SH-SY5Y (cell line): ENCODE data around the gene GEN1.

ENCODE experiments used
- GATA2 ChIP-seq: IDR thresholded peaks from 2 replicates; pipeline ENCODE4 v1.6.1; 2011; ENCODE audit warnings: mild to moderate bottlenecking, low read depth, low read length
- GATA3 ChIP-seq: IDR thresholded peaks from 2 replicates; pipeline ENCODE4 v1.6.1; 2011; ENCODE audit warnings: low read depth, mild to moderate bottlenecking, low read length, moderate library complexity

DNA sequence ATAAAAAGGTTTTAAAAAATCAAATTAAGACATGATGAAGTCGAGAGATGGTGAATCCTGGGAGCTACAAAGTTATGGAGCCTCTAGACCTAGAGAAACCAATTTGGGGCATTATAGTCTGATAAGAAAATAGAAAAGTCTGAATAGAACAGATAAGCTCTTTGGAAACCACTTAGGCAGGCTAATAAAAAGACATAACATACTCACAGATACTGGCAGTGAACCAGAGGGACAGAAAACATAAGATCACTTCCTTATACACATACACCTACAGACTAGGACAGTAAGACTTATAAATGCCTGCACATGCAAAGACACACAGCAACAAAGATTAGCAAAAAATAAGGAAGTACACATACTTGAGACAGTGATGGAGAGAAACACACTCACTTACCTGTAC is 20.3 kb upstream of the GEN1 start:
- TF ChIP-seq GATA2 (no peak), GATA3 (no peak)
